Neural crest cell (in vitro differentiated cells): ENCODE data around the gene SP2. TPM values are rescaled to one million over a fixed set of nuclear protein-coding genes. Genes with fewer than 3 reads are reported as not detected.
A peak's percentile ranks its signal among the peaks of the same experiment; 100 is the strongest.

Experiments
- DNase-seq: peaks from one replicate; pipeline ENCODE4 v3.0.0; 2021; ENCODE audit warnings: low read depth, mixed read lengths, low spot score
- H3K27ac Mint-ChIP-seq: one replicate; pipeline ENCODE4 v1.8.0; 2021; ENCODE audit warnings: mild to moderate bottlenecking, mixed read lengths; ENCODE audit not compliant: unreplicated experiment
- H3K27me3 Mint-ChIP-seq: 2 replicates; pipeline ENCODE4 v1.8.0; 2021; ENCODE audit warnings: low read depth, mild to moderate bottlenecking, mixed read lengths
- H3K36me3 Mint-ChIP-seq: 2 replicates; pipeline ENCODE4 v1.8.0; 2021; ENCODE audit warnings: low read depth, mild to moderate bottlenecking, mixed read lengths
- H3K4me1 Mint-ChIP-seq: 2 replicates; pipeline ENCODE4 v1.8.0; 2021; ENCODE audit warnings: mixed read lengths
- H3K4me3 Mint-ChIP-seq: one replicate; pipeline ENCODE4 v1.8.0; 2021; ENCODE audit warnings: mild to moderate bottlenecking, mixed read lengths
- H3K9me3 Mint-ChIP-seq: 2 replicates; pipeline ENCODE4 v1.8.0; 2021; ENCODE audit warnings: mixed read lengths
- total RNA-seq: library from RNA; stranded (reverse); gene quantifications from 2 replicates; pipeline ENCODE4 v1.2.1, GENCODE V29; 2021
- TF ChIP-seq, protein P1 (sequence below): fragments of 200-600 bp; sonication (generic); conservative IDR thresholded peaks from 2 replicates; pipeline ENCODE4 v1.5.0; 2021; ENCODE audit warnings: antibody characterized with exemption, mild to moderate bottlenecking

Gene SP2
- total RNA-seq, 1 donor from 2014 or later: 22.4 TPM

- Mint-ChIP-seq H3K9me3 (no peaks in the 10 kb centered on the region), H3K27me3 (no peaks in the 10 kb centered on the region), H3K36me3 (no peaks in the 10 kb centered on the region), H3K4me1 (peaks cover 8% of the 10 kb centered on the region), H3K27ac (no peak overlapping the region), H3K4me3 (peak overlapping the region; percentile 82)
- DNase-seq: peak; percentile 91
- TF ChIP-seq, protein P1, sequence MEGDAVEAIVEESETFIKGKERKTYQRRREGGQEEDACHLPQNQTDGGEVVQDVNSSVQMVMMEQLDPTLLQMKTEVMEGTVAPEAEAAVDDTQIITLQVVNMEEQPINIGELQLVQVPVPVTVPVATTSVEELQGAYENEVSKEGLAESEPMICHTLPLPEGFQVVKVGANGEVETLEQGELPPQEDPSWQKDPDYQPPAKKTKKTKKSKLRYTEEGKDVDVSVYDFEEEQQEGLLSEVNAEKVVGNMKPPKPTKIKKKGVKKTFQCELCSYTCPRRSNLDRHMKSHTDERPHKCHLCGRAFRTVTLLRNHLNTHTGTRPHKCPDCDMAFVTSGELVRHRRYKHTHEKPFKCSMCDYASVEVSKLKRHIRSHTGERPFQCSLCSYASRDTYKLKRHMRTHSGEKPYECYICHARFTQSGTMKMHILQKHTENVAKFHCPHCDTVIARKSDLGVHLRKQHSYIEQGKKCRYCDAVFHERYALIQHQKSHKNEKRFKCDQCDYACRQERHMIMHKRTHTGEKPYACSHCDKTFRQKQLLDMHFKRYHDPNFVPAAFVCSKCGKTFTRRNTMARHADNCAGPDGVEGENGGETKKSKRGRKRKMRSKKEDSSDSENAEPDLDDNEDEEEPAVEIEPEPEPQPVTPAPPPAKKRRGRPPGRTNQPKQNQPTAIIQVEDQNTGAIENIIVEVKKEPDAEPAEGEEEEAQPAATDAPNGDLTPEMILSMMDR: peak; percentile 97
Observed at GRCh38 chr17:47889734-47890529, 6.1 kb upstream of the SP2 start.

GRCh38 chr17:47891545-47892088 is 4.4 kb upstream of the SP2 start:
- Mint-ChIP-seq H3K27ac (no peak overlapping the region), H3K9me3 (no peaks in the 10 kb centered on the region), H3K4me3 (peak overlapping the region; percentile 20), H3K27me3 (no peaks in the 10 kb centered on the region), H3K4me1 (peaks cover 15% of the 10 kb centered on the region), H3K36me3 (no peaks in the 10 kb centered on the region)
- DNase-seq: no peak
- TF ChIP-seq, protein P1: no peak

DNA sequence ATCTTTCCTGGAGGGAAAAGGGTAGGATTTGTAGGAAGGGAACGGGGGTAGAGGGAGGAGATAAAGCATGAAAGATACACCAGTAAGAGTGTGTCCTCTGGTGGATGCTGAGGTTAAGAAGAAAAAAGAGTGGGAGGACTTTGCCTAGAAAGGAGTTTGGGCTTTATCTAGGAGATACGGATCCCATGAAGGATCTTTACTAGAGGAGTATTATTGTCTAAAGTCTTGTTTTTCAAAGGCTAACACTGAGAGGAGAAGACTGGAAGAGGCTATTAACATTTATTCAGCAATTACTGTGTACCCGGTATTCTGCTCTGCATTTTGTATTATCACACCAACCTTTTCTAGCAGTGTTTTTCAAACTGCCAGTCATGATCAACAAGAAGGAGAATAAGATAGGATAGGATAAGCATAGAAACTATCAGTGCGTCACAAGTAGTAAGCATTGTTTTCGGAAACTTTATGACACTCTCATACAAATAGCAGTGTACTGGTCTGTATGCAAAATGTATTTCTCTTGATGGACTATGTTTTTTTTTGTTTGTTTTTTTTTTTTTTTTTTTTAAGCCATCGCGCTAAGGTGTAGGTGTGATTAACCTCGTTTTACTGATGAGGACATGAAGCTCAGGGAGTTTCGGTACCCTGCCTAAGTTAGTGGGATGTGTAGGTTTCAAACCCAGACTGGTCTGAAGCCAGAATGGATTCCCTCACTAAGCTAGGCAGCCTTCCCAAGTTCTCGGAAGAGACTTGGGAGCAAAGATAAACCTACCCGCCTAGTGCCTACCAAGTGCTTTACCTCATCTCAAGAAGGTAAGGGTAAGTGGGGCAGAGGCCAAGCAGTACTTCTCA is 1.3 kb upstream of the SP2 start:
- Mint-ChIP-seq H3K4me3 (peak overlapping the region; percentile 95), H3K27me3 (no peaks in the 10 kb centered on the region), H3K36me3 (peaks cover 2% of the 10 kb centered on the region), H3K9me3 (no peaks in the 10 kb centered on the region), H3K4me1 (peaks cover 33% of the 10 kb centered on the region), H3K27ac (no peak overlapping the region)
- TF ChIP-seq, protein P1: no peak
- no peak for DNase-seq

- peak overlapping the region; percentile 95 for H3K4me3 Mint-ChIP-seq
- DNase-seq: no peak
Observed at GRCh38 chr17:47895347-47895855, 635 bp upstream of the SP2 start.

More at GRCh38 chr17:47895347-47895855, 635 bp upstream of the SP2 start:
- peak overlapping the region; percentile 65 for H3K27ac Mint-ChIP-seq
- peaks cover 33% of the 10 kb centered on the region for H3K4me1 Mint-ChIP-seq
- H3K36me3 Mint-ChIP-seq: peaks cover 2% of the 10 kb centered on the region
- no peaks in the 10 kb centered on the region for H3K27me3 Mint-ChIP-seq
- H3K9me3 Mint-ChIP-seq: no peaks in the 10 kb centered on the region
- TF ChIP-seq, protein P1: no peak
